Measurements from ENCODE around the gene AFF3.

The AFF3 gene

DNA sequence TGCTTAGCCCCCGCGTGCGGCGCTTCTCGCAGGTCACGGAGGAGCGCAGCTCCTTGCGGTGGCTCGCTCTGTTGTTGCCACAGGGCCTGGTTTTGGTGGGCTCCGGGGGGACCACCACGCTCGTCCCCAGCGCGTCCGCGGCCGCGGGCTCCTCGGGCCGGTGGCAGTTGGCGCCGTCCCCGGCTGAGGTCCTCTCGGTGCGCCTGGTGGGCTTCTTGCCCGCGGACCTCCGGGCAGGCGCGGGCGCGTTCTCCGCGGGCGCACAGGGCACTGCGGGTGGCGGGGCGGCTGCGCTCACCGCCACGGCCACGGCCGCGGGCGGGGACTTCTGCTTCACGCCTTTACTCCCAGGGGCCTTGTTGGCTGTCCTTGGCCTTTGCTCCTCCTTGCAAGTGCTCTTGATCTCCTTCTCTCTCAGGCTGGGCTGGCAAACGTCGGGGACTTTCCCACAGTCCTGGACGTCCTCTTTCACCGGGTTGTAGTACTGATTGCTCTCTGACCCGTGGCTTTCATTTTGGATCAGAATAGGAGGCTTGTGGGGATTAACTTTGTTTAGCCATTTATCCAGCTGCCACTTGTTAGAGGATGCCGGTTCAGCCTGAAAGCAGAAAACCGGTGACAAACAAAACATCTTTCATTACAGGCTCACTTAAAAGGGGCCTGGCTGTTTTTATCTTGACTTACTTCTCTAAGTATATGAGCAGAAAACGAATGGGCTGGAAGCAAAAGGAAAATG, 548.5 kb downstream of the AFF3 start:
- DNase-seq (ENCODE audit: low read depth): no peak

DNA sequence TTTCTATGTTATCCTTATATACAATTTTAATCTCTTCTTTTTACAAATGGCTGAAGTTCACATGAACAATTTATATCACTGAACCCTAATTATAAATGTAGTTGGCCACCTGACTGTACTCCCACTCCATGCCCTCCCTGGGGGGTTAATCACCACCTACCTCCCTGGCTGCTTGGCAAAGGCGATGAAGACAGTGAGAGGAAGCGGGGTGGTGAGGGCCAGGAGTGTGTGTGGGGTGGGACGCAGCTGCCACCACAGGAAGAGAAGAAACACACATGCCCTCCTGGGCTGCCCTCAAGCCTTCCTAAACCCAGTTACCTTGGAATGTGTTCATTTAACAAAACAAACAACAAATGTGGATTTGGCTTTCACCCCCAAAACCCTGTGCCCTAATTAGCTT, 565.6 kb downstream of the AFF3 start:
- no peak for DNase-seq (ENCODE audit: low read depth)

DNA sequence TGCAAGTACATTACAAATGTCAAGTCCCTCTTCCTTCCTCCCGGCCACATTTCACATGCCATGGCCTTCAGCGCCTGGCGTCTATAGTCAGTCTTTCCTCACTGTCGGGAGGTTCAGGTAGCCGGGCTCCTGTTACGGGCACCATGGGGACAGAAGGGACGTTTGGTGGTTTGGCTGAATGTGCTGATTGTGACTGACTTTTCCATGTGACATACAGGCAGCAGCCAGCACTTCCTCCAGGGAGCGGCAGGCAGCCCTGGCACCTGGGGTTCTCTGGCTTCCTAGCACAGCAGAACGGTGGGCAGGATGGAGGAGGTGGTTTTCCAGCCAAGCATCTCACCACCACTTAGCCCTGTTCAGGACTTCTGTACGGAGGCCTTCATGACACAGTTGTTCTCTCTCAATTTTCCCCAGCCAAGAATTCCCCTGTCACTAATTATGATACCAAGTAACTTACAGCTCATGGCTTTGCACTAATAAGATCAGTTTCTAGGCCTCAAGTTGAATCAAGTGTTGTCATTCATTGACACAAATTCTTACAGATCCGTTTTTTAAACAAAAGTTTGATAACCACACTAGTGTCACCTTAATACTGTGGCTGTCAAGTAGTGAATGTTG, 568.6 kb downstream of the AFF3 start:
- no peak for DNase-seq (ENCODE audit: low read depth)

DNA sequence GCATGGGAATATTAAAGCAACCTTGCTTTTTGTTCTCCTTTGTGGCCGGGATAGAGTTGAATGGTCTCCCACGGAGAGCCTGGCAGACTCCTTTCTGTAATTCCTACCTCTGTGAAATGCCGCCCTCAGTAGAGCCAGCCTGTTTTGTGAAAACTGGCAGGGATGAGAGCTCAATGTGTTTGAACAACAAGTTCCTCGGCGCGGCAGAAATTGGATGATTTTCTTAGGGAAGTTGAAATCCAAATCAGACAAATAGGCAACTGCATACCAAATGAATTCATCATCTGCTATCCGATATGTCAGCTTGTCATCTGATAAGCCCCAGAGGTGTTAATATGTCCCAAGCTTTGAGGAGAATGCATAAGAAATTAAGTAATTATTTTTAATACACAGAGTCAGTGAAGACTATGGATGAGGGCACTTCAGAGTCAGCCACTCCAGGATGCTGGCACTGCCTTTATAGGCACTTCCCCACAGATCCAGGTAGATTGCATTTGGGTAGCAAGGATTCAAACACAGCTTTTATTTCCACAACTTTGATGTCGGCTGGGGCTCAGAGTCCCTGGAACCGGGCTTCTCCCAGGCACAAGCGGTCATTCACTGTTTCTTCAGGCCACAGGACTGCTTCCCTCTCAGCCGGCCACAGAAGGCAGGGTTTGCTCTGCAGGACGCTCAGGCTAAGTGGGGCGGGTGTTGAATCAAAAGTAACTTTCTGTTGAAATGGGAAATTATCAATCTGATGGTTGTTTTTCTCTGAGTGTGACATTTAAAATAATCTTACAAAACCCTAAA, 569.8 kb downstream of the AFF3 start:
- no peak for DNase-seq (ENCODE audit: low read depth)

DNA sequence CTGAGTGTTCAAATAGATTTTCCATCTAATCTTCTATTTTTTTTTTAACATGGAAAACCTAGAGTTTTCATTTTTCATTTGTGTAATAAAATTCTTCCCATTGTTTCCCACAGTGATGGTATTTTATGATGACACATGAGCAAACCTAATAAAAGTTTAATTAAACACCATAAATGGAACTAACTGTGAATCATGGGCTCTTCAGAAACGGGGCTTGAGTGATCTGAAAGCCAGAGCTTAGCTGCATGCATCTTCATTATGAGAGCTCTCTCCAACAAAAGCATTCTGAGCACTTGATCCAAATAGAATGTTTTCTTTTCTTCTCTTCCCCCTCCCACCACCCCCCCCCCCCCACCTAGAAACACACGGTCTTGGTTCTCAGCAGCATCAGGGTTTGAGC, 570.4 kb downstream of the AFF3 start:
- DNase-seq (ENCODE audit: low read depth): no peak

DNA sequence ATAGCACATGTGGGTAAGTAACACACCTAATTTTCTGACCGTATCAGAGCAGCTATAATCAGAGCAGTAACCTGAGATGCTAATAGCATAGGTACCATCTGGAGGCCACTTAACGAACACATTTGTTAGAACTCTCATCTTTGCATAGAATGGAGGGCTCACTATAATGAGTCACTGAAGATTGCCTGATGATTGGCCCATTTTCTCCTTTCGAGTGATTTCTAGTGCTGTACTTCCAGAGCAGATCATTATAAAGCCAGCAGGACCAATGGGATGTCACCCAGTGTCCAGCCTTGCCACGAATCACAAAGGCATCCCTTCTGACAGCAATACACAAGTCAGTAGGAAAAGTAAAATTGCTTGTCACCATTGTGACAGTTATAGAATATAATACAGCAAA, 570.9 kb downstream of the AFF3 start:
- no peak for DNase-seq (ENCODE audit: low read depth)

DNA sequence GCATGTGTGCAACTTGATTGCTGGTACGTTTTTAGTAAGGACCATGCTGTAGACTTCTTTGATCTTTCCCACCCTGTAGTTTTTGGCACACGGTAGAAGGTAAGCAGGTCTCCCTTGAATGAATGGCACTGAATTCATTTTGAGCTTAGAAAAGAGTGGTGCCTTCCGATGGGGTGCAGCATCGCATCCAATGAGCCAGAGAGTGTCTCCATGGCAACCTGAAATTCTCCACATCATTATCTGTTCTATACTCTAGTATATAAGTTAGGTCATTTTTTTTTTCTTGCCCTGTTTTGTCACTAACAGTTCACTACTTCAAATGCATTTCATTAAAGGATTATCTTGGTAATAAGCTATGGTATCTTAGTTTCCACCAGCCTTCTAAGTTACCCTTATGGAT, 571.4 kb downstream of the AFF3 start:
- DNase-seq (ENCODE audit: low read depth): no peak

DNA sequence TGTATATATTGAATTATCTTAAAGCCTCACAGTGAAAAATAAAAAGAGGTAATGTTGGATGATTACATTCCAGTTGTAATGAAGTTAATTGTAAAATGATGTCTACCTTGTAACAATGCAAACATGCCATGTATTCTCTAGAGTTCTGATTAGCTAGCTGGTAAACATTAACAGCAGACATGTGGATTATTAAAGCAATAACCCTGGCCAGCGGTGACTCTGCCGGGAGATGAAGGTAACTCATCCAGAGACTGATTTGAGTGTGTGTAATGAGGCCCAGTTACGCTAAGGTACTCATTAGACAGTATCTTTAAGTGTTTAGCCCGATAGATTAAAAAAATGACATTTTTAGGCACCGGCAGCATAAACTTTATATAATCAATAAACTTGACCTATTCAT, 573.0 kb downstream of the AFF3 start:
- no peak for DNase-seq (ENCODE audit: low read depth)

DNA sequence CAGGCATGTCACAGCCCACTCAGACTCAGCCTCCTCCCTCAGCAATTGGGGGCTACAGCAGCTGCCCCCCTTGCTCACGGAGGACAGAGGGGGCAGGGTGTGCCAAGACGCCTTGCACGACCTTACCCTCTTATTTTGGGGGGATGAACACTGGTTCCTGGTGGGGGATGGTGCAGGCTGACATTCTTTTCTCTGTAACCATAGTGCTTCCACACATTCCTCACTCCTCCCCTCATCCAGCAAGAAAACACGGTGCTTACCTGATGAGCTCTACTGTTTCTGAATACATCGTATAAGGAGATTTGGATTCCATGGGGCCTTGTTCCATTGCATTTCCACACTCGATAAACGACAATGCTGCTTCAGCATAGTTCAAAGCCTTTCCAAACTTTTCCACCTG, 577.2 kb downstream of the AFF3 start:
- DNase-seq (ENCODE audit: low read depth): no peak

DNA sequence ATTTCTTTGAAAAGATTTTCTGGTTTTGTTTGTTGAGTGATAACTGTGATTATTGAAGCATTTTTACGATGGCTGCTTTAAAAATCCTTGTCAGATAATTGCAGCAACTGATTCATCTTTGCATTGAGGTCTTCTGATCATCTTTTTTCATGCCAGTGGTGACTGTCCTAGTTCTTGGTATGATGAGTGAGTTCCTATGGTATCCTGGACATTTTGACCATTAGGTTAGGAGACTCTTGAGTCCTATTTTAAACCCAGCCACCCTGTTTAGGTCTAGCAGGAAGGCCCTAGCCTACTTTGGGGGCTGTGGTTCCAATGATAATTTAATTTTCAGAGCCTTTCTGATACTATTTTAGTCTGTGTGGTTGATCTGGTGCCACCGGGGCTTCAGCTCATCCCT, 579.9 kb downstream of the AFF3 start:
- DNase-seq (ENCODE audit: low read depth): no peak

DNA sequence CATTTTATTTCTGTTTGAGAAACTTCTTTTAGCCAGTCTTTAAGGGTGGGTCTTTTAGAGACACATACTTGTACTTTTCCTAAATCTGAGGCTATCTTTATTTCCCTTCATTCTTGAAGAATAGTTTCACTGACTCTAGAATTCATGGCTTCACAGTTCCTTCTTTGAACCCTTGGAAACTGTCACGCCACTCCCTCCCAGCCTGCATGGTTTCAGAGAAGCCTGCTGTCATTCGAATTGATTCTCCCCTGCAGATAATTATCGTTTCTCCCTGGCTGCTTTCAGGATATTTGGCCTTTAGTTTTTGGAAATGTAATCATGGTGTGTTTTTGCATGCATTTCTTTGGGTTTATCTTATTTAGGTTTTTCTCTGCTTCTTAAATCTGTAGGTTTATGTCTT, 580.6 kb downstream of the AFF3 start:
- no peak for DNase-seq (ENCODE audit: low read depth)

DNA sequence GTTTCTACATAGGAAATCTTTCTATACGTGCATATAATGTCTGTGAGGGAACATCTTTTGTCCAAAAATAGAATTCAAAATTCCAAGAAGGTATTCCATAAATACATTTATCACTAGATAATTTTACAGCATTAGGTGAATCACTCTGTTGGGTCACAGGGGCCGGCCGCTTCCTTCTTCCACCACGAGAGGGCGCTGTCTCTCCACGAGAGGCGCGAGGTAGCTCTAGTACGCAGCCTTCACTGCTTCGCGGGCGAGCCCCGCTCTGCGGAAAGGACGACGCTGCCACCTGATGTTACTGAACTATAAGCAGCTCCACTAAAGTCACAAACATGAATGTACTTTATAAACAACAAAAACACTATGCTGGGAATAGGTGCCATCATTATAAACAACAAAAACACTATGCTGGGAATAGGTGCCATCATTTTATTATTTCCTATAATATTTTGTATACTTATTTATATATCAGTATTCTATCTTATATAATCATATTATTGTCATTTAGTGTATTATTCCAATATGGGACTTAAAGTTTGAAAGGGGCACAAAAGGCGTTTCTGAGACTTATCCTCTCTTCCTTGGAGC, 583.2 kb downstream of the AFF3 start:
- peak; percentile 61 for DNase-seq (ENCODE audit: low read depth)

DNA sequence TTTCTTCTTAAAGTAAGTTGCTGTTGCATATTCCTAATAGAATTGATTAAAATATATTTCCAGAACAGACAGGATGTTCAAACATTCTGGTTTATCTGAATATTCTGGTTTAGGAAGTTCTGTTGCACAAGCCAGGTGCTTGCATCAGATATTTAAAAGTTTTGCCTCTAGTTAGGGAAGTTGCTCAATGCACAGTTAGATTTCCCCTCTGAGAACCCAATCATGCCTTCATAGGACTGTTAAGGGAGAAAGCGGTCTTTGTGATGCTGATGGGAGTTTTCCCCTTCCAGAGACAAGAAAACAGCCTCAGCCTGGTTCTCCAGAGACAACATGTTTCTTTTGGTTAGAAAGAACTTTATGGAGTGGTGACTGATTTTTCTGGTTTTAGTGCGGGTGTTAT, 587.0 kb downstream of the AFF3 start:
- no peak for DNase-seq (ENCODE audit: low read depth)

DNA sequence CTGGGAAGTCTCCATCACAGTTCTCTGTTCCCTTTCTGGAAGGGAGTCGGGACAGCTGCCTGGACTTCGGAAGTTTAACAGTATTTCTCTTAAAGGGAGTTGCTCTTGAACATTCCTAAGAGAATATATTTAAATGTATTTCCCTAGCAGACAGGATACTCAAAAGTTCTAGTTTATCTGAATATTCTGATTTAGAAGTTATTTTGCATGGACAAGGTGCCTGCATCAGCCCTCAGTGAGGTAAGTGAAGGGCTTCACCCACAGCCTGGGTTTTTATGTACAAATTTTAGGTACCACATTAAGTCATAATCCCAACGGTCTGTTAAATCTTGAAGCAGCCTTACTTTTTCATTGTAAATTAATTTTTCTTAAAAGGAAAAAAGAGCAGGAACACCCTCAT, 587.5 kb downstream of the AFF3 start:
- no peak for DNase-seq (ENCODE audit: low read depth)

DNA sequence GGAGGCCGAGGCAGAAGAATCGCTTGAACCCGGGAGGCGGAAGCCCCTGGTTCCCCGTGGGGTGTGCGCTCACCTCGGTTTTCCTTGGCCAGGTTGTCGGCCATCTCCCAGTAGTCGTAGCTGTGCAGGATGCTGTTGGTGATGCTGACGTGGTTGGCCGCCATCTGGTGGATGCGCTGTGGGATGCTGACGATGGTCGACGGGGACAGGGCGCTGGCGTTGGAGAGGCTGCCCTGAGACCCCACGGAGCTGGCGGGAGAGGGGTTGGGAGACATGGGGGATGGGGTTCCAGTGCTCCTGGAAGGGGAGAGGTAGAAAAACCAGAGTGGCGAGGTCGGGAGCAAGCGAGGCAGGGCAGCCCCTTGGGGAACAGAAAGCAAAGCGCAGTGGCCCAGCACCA, 588.2 kb downstream of the AFF3 start:
- DNase-seq (ENCODE audit: low read depth): no peak

DNA sequence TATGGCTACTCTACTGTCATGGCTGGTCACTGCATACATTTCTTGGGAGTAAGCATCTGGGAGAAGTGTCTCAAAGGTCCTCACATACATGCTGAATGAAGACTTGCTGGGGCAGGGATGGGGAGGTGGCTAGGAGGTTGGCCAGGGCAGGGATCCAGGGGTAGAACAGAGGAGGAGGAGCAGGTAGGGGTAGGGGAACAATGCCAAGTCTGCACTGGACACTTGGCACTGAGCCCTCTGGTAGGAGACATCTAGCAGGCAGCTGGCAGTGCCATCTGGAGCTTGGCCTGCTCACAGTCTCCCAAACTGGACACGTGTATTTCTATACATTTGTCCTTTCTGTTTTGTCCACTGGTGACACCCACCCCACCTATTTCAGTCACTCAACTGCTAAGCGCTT, 589.9 kb downstream of the AFF3 start:
- DNase-seq (ENCODE audit: low read depth): no peak

DNA sequence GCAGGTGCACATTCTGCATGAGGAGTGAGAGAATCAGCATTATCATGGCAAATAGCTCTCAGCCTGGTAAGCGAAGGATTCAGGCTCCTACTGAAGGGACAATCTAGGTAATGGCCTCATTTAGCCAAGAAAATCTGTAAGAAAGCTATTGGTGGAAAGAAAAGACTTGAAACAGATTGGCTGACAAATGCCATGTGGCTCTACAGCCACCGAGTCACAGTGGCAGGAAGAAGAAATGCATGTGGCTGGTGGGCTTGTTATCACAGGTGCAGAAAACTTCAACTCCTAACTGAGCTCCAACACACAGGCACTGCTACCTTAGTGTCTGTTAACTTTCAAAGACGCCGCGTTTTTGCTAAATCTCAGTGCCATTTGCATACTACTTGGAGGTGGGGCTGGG, 592.0 kb downstream of the AFF3 start:
- DNase-seq (ENCODE audit: low read depth): no peak

DNA sequence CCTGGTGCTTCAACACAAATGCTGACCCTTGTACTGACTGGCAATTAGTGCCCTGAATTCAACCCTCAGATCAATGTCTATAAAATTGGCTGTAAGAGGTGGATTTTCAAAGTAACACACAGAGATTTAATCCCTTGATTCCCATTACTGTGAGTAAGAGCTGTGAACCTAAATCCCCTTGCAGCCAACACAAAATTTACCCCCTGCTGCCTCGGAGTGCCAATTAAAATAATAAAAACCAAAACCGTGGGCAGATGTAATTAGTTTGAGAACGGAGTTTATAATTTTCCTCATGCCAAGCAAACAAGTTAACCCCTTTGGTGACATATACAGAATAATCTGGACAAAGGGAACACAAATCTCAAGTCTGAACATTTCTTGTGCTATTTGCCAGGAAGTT, 596.8 kb downstream of the AFF3 start:
- no peak for DNase-seq (ENCODE audit: low read depth)

DNA sequence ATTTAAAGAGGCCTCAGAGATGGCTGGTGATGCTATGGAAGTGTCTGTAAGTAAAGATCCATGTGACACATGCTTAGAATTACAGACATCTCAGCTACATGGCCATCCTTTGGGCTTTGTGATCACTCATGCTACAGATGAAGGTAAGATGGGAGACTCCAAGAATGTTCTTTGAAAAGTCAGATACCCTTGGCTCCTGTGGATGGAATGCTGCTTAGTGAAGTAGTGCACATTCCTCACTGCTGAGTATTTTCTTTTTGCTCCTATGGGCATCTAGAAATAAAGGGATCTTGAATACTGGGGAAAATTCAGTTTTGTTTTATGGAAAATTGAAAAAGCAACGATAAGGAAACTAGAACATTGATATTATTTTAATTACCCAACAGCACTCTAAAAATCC, 597.3 kb downstream of the AFF3 start:
- DNase-seq (ENCODE audit: low read depth): no peak

DNA sequence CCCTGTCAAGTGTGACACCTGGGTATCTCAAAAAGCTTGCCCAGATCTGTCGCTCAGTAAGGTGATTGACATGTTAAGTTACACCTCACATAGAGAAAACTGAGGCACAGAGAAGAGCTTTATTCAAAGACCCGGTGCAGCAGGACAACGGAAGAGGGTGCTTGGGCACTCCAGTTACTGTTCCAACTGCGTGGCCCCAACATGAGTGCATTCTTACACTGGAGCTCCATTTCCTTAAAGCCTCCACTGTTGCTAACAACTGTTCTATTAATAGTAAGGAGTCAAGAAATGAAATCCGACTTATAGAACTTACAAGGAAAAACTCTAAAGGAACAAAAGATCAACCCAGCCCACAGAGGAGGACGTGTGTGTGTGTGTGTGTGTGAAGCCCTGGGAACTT, 597.8 kb downstream of the AFF3 start:
- no peak for DNase-seq (ENCODE audit: low read depth)

DNA sequence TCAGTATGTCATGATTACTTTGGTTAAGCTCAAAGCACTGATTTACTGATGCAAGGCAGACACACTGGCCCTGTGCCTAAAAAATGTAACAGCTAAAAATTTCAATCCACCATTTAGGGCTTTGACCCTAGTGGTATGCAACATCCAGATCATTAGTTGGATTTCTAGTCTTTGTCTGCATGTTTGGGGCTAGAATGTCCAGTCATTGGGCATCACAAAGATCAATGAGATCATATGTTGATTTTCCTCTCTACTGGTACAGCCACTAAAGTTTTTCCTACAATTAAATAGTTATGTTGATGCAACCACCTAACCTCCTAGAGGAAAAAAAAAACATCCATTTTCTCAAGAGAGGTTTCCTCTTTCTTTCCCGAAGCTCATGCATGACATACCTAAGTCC, 599.1 kb downstream of the AFF3 start:
- no peak for DNase-seq (ENCODE audit: low read depth)

DNA sequence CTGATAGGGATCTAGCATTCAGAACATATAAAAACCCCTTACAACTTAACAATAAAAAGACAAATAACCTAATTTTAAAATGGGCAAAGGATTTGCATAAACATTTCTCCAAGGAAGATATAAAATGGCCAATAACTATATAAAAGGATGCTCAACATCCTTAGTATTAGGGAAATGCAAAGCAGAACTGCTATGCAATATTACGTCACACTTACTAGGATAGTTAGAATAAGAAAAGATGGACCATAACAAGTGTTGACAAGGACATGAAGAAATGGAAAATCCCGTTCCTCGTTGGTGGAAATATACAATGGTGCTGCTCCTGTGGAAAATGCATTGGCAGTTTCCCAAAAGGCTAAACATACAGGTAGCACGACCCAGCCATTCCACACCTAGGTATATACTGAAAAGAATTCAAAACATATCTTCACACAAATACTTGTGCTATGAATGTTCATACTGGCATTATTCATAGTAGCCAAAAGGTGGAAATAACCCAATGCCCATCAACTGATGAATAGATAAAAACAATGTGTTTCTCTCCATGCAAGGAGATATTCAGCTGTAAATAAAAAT, 604.4 kb downstream of the AFF3 start:
- DNase-seq (ENCODE audit: low read depth): no peak

DNA sequence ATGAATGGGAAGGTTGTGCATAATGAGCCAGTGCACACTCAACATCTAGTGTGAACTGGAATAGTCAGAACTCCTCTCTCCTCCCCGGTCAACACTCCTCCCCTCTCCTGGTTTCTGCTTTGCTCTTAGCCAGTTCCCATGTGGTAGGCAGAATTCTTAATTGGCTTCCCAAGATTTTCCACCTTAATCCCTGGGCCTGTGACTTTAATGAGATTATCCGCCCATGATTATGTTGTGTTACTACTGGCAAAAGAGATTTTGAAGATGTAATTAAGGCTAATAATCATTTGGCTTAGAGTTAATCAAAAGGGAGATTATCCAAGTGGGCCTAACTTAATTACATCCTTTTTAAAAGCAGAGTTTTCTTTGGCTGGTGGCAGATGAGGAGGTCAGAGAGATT, 618.3 kb downstream of the AFF3 start:
- DNase-seq (ENCODE audit: low read depth): no peak

Measured in stimulated activated CD8-positive, alpha-beta memory T cell treated with anti-CD3 and anti-CD28 coated beads, Interleukin-12 subunit alpha, Interleukin-12 subunit beta, amount 100 ng/mL, for 4 hours (primary cell).